ENCODE measurements around the gene SLC7A14.

SLC7A14 gene

GRCh38 chr3:170585937-170586310 is at the start of gene SLC7A14:
SLC7A14 (minus strand) TSS chr3:170586075; CDS start chr3:170526936, 59,139 bp downstream.
- peak; percentile 56 for DNase-seq (ENCODE audit: low spot score)

- DNase-seq (ENCODE audit: low spot score) = no peak
Measured at GRCh38 chr3:170635385-170635735, 49.5 kb upstream of the SLC7A14 start.

- DNase-seq (ENCODE audit: low spot score) = no peak
Measured at GRCh38 chr3:170634663-170635384, 48.9 kb upstream of the SLC7A14 start.

GRCh38 chr3:170633573-170633972 is 47.7 kb upstream of the SLC7A14 start:
- DNase-seq (ENCODE audit: low spot score) = no peak

GRCh38 chr3:170632780-170633179 is 46.9 kb upstream of the SLC7A14 start:
- no peak for DNase-seq (ENCODE audit: low spot score)

- DNase-seq (ENCODE audit: low spot score) = no peak
Measured at GRCh38 chr3:170631755-170632488, 46.0 kb upstream of the SLC7A14 start.

GRCh38 chr3:170623524-170623923 is 37.6 kb upstream of the SLC7A14 start:
- no peak for DNase-seq (ENCODE audit: low spot score)

GRCh38 chr3:170622369-170623159 is 36.7 kb upstream of the SLC7A14 start:
- DNase-seq (ENCODE audit: low spot score) = peak; percentile 67

- no peak for DNase-seq (ENCODE audit: low spot score)
Measured at GRCh38 chr3:170621256-170621655, 35.4 kb upstream of the SLC7A14 start.

- peak; percentile 65 for DNase-seq (ENCODE audit: low spot score)
Measured at GRCh38 chr3:170614214-170614966, 28.5 kb upstream of the SLC7A14 start.

GRCh38 chr3:170611751-170612150 is 25.9 kb upstream of the SLC7A14 start:
- no peak for DNase-seq (ENCODE audit: low spot score)

GRCh38 chr3:170610321-170610884 is 24.5 kb upstream of the SLC7A14 start:
- peak; percentile 47 for DNase-seq (ENCODE audit: low spot score)

- DNase-seq (ENCODE audit: low spot score) = no peak
Measured at GRCh38 chr3:170608475-170608874, 22.6 kb upstream of the SLC7A14 start.

GRCh38 chr3:170606675-170607074 is 20.8 kb upstream of the SLC7A14 start:
- no peak for DNase-seq (ENCODE audit: low spot score)

GRCh38 chr3:170605490-170605889 is 19.6 kb upstream of the SLC7A14 start:
- DNase-seq (ENCODE audit: low spot score) = no peak

GRCh38 chr3:170603770-170604510 is 18.1 kb upstream of the SLC7A14 start:
- DNase-seq (ENCODE audit: low spot score) = no peak

GRCh38 chr3:170602556-170602955 is 16.7 kb upstream of the SLC7A14 start:
- no peak for DNase-seq (ENCODE audit: low spot score)

GRCh38 chr3:170600005-170600624 is 14.2 kb upstream of the SLC7A14 start:
- no peak for DNase-seq (ENCODE audit: low spot score)

- DNase-seq (ENCODE audit: low spot score) = no peak
Measured at GRCh38 chr3:170599091-170599490, 13.2 kb upstream of the SLC7A14 start.

- peak; percentile 47 for DNase-seq (ENCODE audit: low spot score)
Measured at GRCh38 chr3:170598091-170598502, 12.2 kb upstream of the SLC7A14 start.

Data from putamen (tissue), 1 donor.